Measurements from ENCODE around the gene PEAK1.
A peak's percentile ranks its signal among the peaks of the same experiment; 100 is the strongest.
"Not testable (repeated sequence)": the region's sequence is repeated elsewhere in the genome, so short reads cannot be mapped to it uniquely, and the experiment has no call there.

Gene PEAK1

DNA sequence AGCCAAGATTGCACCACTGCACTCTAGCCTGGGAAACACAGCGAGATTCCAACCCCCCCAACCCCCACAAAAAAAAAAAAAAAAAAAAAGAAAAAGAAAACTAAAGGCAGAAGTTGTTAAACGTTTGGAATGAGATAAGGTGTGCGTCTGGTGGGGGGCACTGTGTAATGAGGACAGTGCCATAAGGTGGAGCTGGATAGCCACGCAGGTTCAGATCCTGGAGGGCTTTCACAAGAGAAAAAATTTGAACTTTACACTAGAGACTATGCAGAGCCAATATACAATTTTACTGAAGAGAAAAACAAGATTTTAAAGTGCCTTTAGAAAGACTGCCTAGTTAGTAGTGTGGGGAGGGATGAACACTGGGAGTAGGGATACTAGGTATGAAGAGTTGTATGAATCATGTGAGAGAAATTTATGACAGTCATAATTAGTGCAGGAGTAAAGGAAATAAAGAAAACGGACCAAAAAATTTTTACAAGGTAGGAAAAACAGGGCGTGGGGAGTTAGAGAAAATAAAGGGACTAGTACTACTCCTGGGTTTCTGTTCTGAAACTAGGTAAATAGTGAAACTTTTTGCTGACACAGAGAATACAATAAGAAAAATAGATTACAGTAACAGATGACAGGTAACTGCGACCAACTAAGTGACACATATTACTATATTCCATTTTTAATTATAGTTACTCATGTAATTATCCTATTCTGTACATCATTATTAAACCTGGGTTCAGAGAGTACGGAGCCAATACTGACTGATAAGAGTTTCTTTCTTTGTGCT lies 108.1 kb downstream of the PEAK1 start:
- no peak for DNase-seq (ENCODE audit: low read depth, low spot score)

DNA sequence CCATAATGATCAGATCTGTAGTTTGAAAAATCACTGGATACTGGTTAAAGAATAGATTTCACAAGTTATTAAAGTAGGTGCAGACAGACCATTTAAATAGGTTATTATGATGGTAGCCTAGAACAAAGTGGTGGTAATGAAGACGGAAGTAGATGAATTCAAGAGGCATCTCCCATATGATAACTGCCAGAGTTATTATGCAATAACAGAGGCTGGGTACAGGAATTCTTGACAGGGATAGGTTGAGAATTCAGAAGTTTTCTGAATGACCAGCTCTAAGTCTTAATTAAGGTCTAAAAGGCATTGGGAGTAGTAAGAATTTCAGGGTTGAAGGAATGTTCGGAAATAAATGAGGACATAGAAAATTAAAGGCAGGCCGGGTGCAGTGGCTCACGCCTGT lies 108.9 kb downstream of the PEAK1 start:
- no peak for DNase-seq (ENCODE audit: low read depth, low spot score)

DNA sequence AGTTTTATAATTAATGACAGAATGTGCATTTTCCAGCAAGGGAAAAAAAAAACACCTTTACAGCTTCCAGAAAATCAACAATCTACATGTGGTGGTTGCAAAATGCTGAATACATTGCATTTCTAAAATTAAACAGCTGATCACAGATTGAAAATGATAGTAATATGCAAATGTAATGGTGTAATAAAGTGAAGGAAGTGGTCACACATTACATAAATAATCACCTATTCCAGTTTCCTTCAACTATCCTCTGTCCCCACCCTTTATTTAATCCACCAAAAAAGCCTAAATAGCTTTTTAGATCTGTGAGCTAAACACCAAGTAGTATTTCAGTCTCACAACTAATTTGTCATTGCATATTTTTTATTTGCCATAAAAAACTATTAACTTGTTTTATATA lies 110.5 kb downstream of the PEAK1 start:
- DNase-seq (ENCODE audit: low read depth, low spot score): no peak

DNA sequence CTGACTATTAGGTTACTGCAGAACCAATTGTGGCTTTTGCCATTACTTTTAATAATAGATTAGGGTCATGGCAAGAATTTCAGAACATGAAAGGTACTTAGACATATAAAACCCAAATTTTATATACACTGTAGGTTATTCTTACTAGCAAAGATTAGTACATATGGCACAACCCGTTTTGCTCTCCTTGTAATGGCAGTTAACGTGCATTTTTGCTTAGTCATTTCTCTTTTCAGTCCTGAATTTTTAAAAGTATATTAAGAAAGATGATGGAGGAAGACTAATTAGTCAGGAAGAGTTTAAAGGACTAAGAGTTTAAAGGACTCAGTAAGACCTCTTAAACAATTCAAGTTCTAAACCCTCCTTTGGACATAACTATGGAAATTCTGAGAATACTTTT lies 114.0 kb downstream of the PEAK1 start:
- no peak for DNase-seq (ENCODE audit: low read depth, low spot score)

DNA sequence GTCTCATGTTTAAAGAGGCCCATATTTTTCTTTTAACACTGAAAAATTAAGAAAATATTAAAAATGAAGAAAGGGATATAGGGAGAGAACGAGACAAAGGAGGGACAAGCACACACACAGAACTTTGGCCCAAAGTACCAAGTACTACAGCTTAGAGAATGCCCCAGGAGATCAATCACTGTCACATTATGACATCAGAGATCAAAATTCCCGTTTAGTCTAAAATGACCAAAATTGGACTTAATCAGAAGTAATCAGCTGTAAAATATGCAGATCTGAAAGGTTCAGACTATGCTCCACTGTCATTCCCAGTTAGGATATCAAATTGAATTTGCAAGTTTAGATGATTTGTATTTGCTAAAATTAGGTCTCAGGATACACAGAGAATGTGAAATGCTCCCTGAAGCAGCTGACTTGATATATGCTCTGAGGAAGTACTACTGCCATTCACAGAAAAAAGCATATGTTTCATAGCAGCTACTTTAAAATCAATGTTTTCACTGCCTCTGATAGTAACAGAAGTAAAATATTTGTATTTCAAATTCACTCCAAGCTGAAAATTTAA lies 123.0 kb downstream of the PEAK1 start:
- DNase-seq (ENCODE audit: low read depth, low spot score): no peak

DNA sequence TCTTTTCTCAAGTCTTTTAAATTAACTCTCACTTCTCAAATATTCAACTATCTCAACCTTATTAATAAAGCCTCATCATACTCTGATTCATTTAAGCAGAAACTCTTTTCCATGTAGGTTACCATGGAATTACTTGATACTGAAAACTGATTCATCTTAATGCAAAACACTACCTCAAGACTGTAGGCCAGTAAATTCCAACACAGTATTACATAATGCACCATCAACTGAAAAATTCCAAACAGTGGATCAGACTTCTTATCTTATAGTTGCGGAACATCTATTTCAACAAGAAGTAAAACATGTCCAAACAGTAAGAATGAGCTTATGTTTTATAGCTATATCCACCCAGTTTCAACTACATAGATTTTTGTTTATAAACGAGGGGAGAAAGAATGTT lies 124.5 kb downstream of the PEAK1 start:
- DNase-seq (ENCODE audit: low read depth, low spot score): no peak

DNA sequence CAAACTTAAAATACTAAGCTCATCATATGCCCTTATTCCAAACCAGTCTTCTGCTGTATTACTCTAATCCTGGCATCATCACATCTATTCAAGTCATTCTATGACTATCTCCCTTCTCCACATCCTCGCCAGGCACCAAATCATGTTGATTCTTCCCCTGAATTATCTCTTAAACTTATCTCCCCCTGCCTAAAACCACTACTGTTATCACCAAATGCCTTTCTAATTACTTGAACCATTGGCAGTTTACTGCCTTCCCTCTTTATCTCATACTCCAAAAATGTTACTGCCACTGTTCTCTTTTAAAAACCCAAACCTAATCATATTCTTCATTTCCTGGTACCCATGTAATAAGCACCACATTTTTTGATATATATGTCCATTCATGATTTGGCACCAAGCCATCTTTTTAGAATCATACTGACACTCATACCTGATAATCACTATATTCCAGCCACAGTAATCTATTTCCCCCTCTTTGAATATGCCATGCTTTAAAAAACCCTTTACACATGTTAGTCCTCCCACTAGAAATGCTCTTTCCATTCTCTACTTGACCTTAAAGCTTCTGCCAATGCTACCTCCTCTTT lies 126.8 kb downstream of the PEAK1 start:
- no peak for DNase-seq (ENCODE audit: low read depth, low spot score)

DNA sequence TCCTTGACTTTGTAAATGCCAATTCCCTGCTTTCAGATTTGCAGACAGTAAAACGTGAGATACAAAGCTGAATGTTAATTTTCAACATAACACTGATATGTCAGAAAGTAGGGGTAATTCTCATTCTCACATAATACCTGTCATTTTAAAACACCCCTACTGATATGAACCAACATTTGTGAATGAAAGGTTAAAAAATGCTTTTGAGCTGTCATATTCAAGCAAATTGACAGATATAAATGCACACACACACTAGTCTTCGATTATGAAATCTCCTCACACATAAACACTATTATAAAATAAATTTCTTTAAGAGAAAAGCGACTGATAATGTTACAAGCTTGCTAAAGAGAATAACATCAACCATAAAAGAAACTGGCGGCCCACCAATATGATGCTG lies 128.8 kb downstream of the PEAK1 start:
- DNase-seq (ENCODE audit: low read depth, low spot score): no peak

DNA sequence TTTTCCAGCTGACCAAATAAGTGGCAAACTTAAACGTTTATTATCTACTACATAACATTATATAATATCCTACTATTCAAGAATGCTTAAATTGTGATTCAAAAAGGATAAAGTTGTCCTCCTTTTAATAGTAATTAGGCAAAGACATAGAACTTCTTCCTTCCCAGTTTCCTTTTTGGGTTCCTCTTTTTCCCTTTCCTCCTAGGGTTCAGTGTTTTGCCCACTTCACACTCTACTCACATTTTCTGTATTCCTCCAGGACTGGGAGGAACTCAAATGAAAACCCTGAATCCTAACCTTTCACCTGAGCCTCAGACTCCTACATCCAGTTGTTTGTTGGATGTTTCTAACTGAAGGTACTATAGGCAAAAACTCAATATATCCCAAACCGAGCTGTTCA lies 132.5 kb downstream of the PEAK1 start:
- DNase-seq (ENCODE audit: low read depth, low spot score): no peak

DNA sequence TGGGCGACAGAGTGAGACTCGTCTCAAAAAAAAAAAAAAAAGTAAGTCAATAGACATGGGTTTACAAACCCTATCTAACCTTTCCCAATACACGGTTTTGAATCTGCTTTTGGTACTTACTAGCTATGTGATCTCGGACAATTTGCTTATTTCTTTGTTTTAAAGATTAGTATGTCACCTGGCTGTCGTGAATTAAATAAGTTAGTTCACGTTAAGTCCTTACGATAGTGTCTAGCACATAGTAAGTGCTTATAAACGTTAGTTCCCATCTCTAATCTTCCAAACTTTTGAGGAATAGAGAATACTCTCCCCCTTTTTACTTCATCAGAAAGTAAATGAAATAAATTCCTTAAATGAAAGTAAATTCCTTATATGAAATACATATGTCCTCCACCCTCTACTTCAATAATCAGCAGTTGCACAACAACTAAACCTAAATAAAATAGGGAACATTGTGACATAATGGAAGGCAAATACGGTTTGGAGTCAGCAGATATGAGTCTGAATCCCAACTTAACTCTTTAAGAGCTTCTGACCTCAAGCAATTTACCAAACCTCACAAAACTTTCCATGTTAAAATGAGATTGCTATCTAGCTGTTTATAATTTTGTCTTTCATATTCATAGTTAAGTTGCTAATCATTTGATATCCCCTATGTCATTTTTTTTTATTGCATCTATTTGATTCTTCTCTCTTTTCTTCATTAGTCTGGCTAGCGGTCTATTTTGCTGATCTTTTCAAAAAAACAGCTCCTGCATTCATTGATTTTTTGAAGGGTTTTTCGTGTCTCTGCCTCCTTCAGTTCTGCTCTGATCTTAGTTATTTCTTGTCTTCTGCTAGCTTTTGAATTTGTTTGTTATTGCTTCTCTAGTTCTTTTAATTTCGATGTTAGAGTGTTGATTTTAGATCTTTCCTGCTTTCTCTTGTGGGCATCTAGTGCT lies 134.6 kb downstream of the PEAK1 start:
- no peak for DNase-seq (ENCODE audit: low read depth, low spot score)

DNA sequence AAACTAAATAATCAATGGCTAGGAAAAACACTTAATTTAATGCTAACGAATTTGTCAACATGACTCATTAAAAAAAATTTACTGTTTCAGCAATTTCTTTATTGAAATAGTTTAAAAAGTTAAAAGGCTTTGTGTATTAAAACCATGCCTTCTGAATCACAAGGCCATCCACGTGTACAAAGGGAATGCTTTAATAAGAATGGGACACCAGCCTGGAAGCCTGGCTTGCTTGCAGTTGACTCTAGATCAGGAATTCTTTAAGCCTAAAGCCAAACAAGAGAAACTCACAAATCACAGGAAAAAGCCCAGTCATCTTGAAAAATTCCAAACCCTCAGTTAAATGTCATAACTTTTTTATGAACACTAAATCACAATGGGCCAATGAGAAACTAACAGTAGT lies 137.6 kb downstream of the PEAK1 start:
- peak; percentile 6 for DNase-seq (ENCODE audit: low read depth, low spot score)

DNA sequence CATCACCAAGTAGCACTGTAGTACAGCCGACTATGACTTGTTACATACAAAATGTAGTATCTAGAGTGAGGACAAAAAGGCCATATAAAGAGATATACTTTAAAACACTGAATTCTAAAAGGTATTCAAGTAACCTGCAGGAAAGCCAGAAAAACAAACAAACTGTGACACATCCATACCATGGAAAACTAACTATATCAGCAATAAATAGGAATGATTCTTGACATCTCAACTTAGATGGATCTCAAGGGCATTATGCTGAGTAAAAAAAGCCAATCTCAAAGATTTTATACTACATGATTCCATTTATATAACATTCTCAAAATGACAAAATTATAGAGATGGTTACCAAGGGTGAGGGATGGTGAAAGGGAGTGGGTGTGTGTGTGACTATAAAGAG lies 143.0 kb downstream of the PEAK1 start:
- no peak for DNase-seq (ENCODE audit: low read depth, low spot score)

DNA sequence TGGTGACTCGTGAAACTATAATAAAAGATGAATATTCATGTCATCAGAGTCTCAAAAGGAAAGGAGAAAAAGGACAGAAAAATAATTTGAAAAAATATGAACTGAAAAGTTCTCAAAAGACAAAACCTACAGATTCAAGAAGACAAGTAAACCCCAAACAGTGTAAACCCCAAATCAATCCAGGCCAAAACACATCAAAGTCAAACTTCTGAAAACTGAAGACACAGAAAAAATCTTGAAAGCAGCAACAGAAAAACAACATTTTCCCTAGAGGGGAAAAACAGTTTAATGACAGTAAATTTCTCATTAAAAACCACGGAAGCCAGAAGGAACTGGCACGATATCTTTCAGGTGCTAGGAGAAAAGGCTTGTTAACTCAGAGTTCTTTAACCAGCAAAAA lies 143.8 kb downstream of the PEAK1 start:
- no peak for DNase-seq (ENCODE audit: low read depth, low spot score)

DNA sequence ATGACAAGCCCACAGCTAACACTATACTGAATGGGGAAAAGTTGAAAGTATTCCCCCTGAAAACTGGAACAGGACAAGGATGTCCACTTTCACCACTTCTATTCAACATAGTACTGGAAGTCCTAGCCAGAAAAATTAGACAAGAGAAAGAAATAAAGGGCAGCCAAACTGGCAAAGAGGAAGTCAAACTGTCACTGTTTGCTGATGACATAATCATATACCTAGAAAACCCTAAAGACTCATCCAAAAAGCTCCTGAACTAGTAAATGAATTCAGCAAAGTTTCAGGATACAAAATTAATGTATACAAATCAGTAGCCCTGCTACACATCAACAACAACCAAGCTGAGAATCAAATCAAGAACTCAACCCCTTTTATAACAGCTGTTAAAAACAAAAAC lies 146.8 kb downstream of the PEAK1 start:
- DNase-seq (ENCODE audit: low read depth, low spot score): not testable (repeated sequence)

DNA sequence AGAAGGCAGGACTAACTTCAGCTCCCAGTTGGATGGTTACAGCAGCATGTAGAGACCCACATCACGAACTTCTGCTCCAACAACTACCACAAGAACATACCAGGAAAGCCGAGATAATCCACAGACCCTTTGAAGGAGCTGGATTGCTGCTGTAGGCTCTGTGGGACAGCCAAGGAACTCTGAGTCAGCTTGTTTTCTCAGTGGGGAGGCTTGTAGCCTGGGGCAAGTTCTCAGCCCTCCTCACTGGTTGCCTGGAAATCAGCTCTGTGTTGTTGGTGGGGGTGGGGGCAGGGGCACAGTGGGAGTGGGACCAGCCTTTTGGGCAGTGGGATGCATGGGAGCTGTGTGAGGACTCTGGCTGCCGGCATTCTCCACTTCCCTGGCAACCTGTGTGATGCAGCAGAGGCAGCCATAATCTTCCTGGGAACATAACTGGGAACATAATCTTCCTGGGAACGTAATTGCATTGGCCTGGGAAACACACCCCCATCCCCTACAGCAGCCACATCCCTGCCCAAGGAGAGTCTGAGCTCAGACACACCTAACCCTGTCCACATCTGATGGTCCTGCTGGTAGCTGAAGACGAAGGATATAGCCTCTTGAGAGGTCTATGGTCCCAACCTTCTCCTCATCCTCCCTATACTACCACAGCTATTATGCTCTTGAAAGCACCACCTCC lies 153.1 kb downstream of the PEAK1 start:
- peak; percentile 94 for DNase-seq (ENCODE audit: low read depth, low spot score)

DNA sequence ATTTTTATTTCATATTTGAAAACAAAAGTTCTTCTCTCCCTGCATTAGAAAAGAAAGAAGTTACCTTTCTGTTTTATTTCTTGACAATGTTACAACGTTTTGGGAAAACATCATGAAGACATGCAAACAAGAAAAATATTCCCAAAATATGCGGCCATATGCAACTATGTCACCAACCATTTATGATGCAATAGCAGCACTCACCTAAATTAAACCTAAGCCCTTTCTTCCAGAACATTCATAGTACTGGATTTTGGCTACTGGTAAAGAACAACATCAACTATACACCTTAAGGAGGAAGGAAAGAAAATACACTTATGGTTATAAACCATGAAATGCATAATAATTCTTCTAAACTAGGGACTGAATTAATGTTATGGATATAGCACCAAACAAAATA lies 164.5 kb downstream of the PEAK1 start:
- no peak for DNase-seq (ENCODE audit: low read depth, low spot score)

DNA sequence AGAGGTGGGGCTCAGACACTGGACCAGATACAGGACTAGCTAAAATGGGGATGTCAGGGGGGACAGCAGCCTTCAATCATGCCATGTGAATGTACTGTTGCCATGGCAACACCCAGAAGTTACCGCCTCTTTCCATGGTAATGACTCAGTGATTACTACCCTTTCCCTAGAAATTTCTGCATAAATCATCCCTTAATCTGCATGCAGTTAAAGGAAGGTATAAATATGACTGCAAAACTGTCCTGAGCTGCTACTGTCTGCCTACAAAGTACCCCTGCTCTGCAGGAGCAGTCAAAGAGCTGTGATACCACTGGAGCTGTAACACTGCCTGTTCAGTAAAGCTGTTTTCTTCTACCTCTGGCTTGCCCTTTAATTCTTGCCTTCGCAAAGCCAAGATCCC lies 168.2 kb downstream of the PEAK1 start:
- DNase-seq (ENCODE audit: low read depth, low spot score): peak; percentile 17

DNA sequence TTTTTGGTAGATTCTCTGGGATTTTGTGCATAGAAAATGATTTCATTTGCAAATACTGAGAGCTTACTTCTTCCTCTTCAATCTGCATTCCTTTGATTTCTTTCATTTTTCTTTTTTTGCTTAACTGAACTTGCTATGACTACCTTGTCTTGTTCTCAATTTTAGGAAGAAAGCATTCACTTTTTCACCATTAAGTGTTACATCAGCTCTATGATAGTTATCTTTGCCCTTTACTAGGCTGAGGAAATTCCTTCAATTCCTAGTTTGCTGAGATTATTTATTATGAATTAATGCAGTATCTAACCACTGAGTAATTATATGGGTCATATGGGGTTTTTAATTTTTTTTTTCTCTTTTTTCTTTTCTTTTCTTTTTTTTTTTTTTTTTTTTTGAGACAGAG lies 172.8 kb downstream of the PEAK1 start:
- no peak for DNase-seq (ENCODE audit: low read depth, low spot score)

DNA sequence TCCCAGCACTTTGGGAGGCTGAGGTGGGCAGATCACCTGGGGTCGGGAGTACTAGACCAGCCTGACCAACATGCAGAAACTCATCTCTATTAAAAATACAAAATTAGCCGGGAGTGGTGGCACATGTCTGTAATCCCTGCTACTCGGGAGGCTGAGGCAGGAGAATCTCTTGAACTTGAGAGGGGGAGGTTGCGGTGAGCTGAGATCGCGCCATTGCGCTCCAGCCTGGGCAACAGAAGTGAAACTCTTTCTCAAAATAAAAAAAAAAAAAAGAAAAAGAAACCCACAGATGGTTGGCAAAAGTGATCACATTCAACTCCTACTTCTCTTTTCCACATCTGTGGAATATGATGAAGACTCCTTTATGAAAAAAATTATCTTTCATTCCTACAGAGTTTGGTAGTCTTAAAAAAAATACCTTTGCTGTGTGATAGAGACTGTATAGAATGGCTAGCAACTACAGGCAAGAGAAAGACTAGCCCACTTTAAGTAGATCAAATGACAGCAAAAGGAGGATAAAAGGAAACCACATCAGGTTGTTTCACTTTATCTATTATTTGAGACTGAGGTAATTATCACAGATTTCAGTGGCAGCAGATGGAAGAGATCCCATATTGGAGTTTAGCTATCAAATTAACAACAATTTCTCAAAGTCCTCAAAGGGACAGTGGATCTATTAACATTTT lies 176.0 kb downstream of the PEAK1 start:
- DNase-seq (ENCODE audit: low read depth, low spot score): no peak

DNA sequence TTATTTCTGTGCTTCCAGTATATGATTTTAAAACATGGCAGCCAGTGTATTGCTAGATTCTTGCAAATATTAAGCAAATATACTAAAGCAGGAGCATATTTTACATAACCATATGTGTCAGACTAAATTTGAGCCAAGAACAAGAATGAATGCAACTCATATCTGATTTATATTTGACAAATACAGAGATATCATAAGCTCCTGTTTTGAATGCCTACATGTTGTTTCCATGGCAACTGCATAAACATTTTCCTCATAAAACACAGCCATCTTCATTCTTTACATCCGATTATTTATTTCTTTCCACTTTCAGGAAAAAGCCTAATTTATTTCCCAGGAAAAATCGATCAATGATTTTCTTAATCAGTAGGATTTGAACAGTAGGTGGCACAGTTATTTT lies 176.8 kb downstream of the PEAK1 start:
- DNase-seq (ENCODE audit: low read depth, low spot score): no peak

Measured in ELF-1 (cell line).